ENCODE results near the gene KIAA1671.

DNA sequence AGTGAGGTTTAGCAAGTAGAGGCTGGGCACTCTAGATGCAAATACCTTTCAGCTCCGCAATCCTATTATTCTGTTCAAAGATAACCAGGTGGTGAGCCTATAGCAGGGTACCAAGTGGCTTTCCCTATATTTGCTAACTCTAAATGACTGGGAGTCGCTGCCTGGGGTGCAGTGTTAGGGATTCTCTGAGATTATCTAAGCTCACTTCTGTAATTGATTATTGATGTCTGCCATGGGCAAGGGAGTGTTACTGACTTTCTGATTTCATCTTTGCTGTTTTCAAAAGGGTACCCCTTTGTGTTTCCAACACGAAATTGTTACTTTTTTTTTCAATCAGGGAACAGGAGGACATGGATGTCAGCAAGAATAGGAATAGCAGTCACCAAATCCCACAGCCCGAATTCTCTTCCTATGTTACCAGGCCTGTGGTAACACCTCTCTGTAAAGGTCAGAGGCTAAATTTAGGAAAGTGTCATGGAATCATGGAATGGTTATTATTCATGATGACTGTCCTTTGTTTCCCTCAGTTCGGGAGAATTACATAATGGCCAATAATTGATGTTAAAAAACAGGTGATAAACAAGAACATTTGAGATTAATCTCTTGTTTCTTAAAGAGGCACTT lies 184.5 kb downstream of the KIAA1671 start:
- TF ChIP-seq, protein P1, sequence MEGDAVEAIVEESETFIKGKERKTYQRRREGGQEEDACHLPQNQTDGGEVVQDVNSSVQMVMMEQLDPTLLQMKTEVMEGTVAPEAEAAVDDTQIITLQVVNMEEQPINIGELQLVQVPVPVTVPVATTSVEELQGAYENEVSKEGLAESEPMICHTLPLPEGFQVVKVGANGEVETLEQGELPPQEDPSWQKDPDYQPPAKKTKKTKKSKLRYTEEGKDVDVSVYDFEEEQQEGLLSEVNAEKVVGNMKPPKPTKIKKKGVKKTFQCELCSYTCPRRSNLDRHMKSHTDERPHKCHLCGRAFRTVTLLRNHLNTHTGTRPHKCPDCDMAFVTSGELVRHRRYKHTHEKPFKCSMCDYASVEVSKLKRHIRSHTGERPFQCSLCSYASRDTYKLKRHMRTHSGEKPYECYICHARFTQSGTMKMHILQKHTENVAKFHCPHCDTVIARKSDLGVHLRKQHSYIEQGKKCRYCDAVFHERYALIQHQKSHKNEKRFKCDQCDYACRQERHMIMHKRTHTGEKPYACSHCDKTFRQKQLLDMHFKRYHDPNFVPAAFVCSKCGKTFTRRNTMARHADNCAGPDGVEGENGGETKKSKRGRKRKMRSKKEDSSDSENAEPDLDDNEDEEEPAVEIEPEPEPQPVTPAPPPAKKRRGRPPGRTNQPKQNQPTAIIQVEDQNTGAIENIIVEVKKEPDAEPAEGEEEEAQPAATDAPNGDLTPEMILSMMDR (IDR thresholded peaks at IDR 0.05) = no peak
- TF ChIP-seq EZH2 (IDR thresholded peaks at IDR 0.05; ENCODE audit: borderline replicate concordance, insufficient read depth, low read depth, low read length, poor library complexity, severe bottlenecking) = no peak
